Heart left ventricle (tissue), 13 donors: ENCODE results near the gene ZWILCH.

Experiments used
- POLR2A ChIP-seq, 2 donors: fragments of 450-650 bp; IDR thresholded peaks; one replicate each; pipeline ENCODE4 v1.6.1; 2017; ENCODE audit warnings: antibody characterized with exemption in 2 of 2, mild to moderate bottlenecking in 2 of 2, moderate library complexity in 2 of 2
- TF ChIP-seq, protein P1 (sequence below), 12 donors: fragments of 200-600 bp; sonication (generic) in 4 of 12; IDR thresholded peaks; one replicate each; pipeline versions ENCODE4 v1.5.0 to v1.8.0; 2018 to 2022; ENCODE audit warnings: antibody characterized with exemption in 12 of 12, mild to moderate bottlenecking in 5 of 12
- donor health status: ischemic (EF 13 %, LVEDD 7.1; RV severe dilation, severe dysfunction).
- donor health status: DM: no; HTN: yes; CAD: no.
- donor health status: DM: no; HTN: no; CAD: no.
- donor health status: ischemic (EF 25% LVEDD 6.9; RV normal size, moderate dysfunction).
- donor health status: ischemic (EF 25% LVEDD 5.7; RV mildly dilated, moderate dysfunction).
- donor health status: ischemic (EF 35%, LVEDD 5.7; RV mildly dilated, moderate dysfunction).
- donor health status: nonischemic (EF 11% LVEDD 7.7; RV severe dilation, severe dysfunction).
- donor health status: DM: yes; HTN: yes; CAD: no.
- donor health status: PGD.
- donor health status: ischemic (EF 29% LVEDD 5.4; RV normal size, mild dysfunction).
- donor health status: nonischemic (EF 23%, LVEDD 6.1; RV moderate dilation, normal function).

DNA sequence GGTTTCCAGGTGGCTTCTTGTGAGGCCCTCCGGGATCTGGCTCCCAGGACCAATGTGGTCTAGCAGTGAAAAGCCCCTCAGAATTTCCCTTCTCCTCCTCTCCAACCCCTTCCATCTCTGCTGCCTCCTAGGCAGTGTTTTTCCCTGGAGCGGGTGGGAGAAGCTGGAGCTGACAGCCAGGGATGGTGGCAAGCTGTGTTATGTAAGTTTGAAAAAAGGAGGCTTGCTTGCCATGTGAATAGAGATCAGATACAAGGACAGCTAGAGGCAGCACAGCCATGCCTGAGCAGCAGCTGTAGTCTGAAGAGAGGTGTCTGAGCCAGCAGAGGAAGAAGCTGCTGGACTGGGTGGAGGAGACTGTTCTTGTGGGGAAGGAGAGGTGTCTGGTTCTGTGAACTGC is 28.1 kb upstream of the ZWILCH start:
- TF ChIP-seq, protein P1, sequence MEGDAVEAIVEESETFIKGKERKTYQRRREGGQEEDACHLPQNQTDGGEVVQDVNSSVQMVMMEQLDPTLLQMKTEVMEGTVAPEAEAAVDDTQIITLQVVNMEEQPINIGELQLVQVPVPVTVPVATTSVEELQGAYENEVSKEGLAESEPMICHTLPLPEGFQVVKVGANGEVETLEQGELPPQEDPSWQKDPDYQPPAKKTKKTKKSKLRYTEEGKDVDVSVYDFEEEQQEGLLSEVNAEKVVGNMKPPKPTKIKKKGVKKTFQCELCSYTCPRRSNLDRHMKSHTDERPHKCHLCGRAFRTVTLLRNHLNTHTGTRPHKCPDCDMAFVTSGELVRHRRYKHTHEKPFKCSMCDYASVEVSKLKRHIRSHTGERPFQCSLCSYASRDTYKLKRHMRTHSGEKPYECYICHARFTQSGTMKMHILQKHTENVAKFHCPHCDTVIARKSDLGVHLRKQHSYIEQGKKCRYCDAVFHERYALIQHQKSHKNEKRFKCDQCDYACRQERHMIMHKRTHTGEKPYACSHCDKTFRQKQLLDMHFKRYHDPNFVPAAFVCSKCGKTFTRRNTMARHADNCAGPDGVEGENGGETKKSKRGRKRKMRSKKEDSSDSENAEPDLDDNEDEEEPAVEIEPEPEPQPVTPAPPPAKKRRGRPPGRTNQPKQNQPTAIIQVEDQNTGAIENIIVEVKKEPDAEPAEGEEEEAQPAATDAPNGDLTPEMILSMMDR (IDR thresholded peaks at IDR 0.05): no peak
- TF ChIP-seq POLR2A (IDR thresholded peaks at IDR 0.05): no peak
